ENCODE measurements around the gene DLGAP1.

The DLGAP1 gene

DNA sequence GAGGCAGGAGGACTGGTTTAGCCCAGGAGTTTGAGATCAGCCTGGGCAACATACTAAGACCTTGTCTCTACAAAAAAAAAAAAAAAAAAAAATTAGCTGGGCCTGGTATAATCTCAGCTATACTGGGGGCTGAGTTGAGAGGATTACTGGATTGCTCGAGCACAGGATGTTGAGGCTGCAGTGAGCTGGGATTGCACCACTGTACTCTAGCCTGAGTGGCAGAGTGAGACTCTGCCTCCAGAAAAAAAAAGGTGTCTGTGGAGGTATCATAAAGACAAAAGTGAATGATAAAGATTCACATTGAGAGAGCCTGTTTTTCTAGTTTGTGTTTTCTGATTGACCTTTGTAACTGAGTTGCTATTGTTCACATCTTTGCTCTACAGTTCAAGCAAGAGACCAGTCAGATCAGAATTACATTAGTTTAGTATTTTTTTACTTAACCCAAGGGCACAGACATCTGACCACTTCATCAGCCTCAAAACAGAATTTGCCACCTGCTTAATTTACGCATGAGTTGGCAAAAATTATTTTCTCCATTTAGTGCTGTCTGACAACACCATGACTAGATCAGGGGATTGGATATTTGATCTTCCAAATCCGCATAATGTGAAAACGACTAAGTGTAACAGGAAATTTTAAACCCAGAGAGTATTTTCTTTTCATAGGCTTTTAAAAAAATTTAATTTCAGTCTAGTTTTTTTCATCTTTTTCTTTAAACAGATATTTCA lies 734.1 kb downstream of the DLGAP1 start:
- TF ChIP-seq, protein P1, sequence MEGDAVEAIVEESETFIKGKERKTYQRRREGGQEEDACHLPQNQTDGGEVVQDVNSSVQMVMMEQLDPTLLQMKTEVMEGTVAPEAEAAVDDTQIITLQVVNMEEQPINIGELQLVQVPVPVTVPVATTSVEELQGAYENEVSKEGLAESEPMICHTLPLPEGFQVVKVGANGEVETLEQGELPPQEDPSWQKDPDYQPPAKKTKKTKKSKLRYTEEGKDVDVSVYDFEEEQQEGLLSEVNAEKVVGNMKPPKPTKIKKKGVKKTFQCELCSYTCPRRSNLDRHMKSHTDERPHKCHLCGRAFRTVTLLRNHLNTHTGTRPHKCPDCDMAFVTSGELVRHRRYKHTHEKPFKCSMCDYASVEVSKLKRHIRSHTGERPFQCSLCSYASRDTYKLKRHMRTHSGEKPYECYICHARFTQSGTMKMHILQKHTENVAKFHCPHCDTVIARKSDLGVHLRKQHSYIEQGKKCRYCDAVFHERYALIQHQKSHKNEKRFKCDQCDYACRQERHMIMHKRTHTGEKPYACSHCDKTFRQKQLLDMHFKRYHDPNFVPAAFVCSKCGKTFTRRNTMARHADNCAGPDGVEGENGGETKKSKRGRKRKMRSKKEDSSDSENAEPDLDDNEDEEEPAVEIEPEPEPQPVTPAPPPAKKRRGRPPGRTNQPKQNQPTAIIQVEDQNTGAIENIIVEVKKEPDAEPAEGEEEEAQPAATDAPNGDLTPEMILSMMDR (IDR thresholded peaks at IDR 0.05; ENCODE audit: low read depth, low read length): no peak
- no peak for DNase-seq (ENCODE audit: low read depth in 2 of 2)
- no peak overlapping the region for H3K4me3 ChIP-seq (replicated peaks in 1 of 2; ENCODE audit: low read depth in 2 of 2, low read length in 2 of 2)

DNA sequence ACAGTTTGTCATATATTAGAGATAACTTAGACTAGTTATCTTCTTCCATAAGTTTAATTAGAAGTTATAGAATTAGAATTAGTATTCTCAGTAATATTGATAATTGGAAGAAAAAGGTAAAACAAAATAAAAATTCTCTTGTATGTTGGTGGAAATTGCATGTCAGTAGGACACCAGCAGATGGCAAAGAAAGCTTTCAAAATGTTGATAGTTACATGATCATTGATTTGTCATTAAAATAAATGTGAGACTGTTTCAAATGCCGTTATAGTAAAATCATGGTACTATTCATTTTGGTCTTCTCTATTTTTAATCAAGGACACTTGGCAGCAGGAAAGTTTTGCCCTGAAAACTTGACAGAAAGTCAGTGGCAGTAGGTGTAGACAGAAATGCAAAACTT lies 734.9 kb downstream of the DLGAP1 start:
- DNase-seq (ENCODE audit: low read depth in 2 of 2): no peak
- TF ChIP-seq, protein P1 (IDR thresholded peaks at IDR 0.05; ENCODE audit: low read depth, low read length): no peak
- H3K4me3 ChIP-seq (replicated peaks in 1 of 2; ENCODE audit: low read depth in 2 of 2, low read length in 2 of 2): no peak overlapping the region

DNA sequence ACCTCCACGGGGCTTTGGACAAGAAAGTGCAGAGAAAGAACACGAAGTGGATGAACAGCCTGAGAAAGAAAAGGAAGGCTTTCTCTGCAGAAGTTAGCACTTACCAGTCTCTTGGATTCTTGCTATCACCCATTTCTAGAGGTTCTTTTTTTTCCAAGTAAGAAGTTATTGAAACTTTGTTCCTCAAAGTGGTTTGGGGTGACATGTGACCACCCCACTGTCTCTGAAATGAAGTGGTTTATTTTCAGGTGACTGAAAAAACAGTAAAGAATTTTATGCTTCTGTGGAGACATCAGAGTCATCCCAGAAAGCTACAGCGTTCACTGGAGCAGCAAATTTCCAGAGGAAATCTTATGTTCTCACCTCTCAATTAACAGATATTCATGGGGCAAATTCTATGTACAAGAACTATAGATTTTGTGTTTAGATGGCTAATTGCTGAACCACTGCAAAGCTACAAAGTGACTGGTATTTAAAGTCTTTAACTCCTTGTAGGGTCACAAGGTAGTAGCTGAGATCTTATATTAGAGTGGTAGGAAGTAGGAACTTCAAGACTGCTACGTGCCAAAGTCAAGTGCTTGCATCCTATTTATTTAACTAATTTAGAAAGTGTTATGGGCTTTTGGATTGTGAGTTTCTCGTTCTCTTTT lies 737.6 kb downstream of the DLGAP1 start:
- no peak overlapping the region for H3K4me3 ChIP-seq (replicated peaks in 1 of 2; ENCODE audit: low read depth in 2 of 2, low read length in 2 of 2)
- TF ChIP-seq, protein P1 (IDR thresholded peaks at IDR 0.05; ENCODE audit: low read depth, low read length): no peak

DNA sequence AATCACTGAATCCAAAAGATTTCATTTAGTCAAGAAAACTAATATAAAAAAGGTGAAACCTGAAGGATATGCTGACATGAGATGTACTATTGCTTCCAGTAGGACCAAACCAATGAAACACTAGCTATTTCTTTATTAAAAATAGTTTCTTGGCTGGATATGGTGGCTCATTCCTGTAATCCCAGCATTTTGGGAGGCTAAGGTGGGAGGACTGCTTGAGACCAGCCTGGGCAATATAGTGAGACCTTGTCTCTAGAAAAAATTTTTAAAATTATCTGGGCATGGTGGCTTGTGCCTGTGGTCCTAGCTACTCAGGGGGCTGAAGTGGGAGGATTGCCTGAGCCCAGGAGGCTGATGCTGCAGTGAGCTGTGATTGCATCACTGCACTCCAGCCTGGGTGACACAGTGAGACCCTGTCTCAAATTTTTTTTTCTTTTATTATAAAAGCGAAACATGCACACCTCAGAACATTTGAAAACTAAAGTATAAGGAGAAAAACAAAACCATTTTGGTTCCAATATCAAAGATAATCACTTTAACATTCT lies 738.9 kb downstream of the DLGAP1 start:
- TF ChIP-seq, protein P1 (IDR thresholded peaks at IDR 0.05; ENCODE audit: low read depth, low read length): no peak
- H3K4me3 ChIP-seq (replicated peaks in 1 of 2; ENCODE audit: low read depth in 2 of 2, low read length in 2 of 2): no peak overlapping the region
- no peak for DNase-seq (ENCODE audit: low read depth in 2 of 2)

More for the DNA sequence above, 737.6 kb downstream of the DLGAP1 start:
- DNase-seq (ENCODE audit: low read depth in 2 of 2): no peak

DNA sequence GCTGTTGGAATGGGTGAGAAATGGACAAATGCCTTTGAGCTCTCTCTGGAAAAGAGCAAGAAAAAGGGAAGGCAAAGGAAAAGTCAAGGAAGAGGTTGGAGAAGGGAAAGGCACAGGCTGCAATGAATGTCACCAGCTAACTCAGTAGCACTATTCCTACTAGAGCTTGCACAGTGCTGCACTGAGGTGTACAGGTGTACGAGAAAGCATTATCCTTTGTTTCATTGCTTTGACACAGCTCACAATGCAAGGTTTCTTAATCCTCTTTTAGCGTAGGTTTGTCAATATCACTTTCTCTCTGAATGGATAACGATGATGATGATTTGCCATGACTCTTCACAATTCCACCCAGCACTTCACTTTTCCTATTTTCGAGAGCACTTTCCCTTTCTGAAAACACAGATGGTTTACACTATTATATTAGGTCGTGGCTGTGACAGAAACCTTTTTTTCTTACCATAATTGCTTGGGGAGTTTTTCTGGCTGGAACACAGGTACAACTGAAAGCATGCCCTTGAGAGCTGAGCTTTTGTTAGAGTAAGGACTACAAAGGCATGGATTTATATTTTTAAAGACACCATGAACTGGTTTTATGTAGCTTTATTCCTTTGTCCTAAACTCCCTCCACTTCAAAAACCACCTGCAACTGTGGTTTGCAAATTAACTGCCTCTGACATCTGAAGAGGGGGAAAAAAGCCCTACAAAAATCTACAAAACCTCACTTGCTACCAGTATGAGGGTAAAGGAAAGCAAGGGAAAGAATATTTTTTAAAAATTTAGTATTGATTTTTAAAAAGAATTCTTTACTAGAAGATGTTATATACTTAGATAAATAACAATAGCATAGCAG lies 739.7 kb downstream of the DLGAP1 start:
- DNase-seq (ENCODE audit: low read depth in 2 of 2): no peak
- H3K4me3 ChIP-seq (replicated peaks in 1 of 2; ENCODE audit: low read depth in 2 of 2, low read length in 2 of 2): no peak overlapping the region
- TF ChIP-seq, protein P1 (IDR thresholded peaks at IDR 0.05; ENCODE audit: low read depth, low read length): no peak

DNA sequence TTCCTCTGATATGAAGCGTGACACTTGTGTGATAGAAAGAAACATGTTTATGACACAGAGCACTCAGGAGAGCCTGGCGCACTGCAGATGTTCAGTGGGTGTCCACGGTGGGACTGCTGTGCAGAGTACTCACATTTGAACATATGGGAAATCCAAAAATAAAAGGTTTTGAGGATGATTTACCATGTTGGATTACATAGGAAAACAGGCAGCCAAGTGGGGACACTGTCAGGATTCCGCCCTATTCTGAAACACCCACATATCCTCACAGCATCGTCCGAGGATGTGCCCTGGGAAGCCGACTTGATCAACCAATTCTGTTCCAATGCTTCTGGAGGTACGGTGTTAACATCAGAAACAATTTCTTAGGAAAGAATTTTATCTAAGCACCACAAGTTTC lies 741.4 kb downstream of the DLGAP1 start:
- H3K4me3 ChIP-seq (replicated peaks in 1 of 2; ENCODE audit: low read depth in 2 of 2, low read length in 2 of 2): no peak overlapping the region
- TF ChIP-seq, protein P1 (IDR thresholded peaks at IDR 0.05; ENCODE audit: low read depth, low read length): no peak
- no peak for DNase-seq (ENCODE audit: low read depth in 2 of 2)
